Measurements from ENCODE around the gene VTCN1. TPM values are rescaled to one million over a fixed set of nuclear protein-coding genes. Genes with fewer than 3 reads are reported as not detected.

VTCN1 gene
- total and polyA plus RNA-seq, 2 of the 8 experiments (the other 6 are each of a cell fraction or from before 2014, with no cell fraction given), result 0.32 TPM; not detected in 1

DNA sequence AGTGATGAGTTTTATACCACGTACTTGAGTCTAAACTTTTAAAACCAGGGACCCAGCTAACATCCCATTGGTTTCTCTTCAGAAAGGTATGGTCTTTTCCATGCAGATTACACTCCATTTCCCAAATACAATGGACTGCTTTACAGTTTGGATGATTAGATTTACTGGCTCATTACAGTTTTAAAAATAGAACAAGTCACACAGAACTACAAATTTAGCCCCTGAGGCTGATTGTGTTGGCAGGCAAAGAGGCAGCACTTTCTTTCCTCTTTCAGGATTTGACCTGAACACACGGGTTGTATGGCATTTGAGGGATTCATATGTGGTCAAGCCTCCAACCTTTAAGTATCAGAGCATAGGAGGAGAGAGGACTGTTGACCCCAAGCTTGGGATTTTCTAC lies 21.8 kb upstream of the VTCN1 start (continued):
- TF ChIP-seq, protein P1, sequence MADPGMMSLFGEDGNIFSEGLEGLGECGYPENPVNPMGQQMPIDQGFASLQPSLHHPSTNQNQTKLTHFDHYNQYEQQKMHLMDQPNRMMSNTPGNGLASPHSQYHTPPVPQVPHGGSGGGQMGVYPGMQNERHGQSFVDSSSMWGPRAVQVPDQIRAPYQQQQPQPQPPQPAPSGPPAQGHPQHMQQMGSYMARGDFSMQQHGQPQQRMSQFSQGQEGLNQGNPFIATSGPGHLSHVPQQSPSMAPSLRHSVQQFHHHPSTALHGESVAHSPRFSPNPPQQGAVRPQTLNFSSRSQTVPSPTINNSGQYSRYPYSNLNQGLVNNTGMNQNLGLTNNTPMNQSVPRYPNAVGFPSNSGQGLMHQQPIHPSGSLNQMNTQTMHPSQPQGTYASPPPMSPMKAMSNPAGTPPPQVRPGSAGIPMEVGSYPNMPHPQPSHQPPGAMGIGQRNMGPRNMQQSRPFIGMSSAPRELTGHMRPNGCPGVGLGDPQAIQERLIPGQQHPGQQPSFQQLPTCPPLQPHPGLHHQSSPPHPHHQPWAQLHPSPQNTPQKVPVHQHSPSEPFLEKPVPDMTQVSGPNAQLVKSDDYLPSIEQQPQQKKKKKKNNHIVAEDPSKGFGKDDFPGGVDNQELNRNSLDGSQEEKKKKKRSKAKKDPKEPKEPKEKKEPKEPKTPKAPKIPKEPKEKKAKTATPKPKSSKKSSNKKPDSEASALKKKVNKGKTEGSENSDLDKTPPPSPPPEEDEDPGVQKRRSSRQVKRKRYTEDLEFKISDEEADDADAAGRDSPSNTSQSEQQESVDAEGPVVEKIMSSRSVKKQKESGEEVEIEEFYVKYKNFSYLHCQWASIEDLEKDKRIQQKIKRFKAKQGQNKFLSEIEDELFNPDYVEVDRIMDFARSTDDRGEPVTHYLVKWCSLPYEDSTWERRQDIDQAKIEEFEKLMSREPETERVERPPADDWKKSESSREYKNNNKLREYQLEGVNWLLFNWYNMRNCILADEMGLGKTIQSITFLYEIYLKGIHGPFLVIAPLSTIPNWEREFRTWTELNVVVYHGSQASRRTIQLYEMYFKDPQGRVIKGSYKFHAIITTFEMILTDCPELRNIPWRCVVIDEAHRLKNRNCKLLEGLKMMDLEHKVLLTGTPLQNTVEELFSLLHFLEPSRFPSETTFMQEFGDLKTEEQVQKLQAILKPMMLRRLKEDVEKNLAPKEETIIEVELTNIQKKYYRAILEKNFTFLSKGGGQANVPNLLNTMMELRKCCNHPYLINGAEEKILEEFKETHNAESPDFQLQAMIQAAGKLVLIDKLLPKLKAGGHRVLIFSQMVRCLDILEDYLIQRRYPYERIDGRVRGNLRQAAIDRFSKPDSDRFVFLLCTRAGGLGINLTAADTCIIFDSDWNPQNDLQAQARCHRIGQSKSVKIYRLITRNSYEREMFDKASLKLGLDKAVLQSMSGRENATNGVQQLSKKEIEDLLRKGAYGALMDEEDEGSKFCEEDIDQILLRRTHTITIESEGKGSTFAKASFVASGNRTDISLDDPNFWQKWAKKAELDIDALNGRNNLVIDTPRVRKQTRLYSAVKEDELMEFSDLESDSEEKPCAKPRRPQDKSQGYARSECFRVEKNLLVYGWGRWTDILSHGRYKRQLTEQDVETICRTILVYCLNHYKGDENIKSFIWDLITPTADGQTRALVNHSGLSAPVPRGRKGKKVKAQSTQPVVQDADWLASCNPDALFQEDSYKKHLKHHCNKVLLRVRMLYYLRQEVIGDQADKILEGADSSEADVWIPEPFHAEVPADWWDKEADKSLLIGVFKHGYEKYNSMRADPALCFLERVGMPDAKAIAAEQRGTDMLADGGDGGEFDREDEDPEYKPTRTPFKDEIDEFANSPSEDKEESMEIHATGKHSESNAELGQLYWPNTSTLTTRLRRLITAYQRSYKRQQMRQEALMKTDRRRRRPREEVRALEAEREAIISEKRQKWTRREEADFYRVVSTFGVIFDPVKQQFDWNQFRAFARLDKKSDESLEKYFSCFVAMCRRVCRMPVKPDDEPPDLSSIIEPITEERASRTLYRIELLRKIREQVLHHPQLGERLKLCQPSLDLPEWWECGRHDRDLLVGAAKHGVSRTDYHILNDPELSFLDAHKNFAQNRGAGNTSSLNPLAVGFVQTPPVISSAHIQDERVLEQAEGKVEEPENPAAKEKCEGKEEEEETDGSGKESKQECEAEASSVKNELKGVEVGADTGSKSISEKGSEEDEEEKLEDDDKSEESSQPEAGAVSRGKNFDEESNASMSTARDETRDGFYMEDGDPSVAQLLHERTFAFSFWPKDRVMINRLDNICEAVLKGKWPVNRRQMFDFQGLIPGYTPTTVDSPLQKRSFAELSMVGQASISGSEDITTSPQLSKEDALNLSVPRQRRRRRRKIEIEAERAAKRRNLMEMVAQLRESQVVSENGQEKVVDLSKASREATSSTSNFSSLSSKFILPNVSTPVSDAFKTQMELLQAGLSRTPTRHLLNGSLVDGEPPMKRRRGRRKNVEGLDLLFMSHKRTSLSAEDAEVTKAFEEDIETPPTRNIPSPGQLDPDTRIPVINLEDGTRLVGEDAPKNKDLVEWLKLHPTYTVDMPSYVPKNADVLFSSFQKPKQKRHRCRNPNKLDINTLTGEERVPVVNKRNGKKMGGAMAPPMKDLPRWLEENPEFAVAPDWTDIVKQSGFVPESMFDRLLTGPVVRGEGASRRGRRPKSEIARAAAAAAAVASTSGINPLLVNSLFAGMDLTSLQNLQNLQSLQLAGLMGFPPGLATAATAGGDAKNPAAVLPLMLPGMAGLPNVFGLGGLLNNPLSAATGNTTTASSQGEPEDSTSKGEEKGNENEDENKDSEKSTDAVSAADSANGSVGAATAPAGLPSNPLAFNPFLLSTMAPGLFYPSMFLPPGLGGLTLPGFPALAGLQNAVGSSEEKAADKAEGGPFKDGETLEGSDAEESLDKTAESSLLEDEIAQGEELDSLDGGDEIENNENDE (IDR thresholded peaks at IDR 0.05; ENCODE audit: insufficient replicate concordance, low read length), result no peak

Data from H1 (cell line).